Measurements from ENCODE around the gene MICA.
"Not testable (repeated sequence)": the region's sequence is repeated elsewhere in the genome, so short reads cannot be mapped to it uniquely, and the experiment has no call there.

MICA gene

GRCh38 chr6:31453259-31453658, 49.9 kb downstream of the MICA start:
- DNase-seq: no peak

- not testable (repeated sequence) for DNase-seq
These were observed 56.5 kb downstream of the MICA start for GRCh38 chr6:31459864-31460263.

- no peak for DNase-seq
These were observed 57.1 kb downstream of the MICA start for GRCh38 chr6:31460361-31461025.

- no peak for DNase-seq
These were observed 58.9 kb downstream of the MICA start for GRCh38 chr6:31462026-31462963.

- peak in 54 of 56 donors; percentile 4 to 90 (median 59) for DNase-seq
These were observed 59.8 kb downstream of the MICA start for GRCh38 chr6:31462964-31463870.

GRCh38 chr6:31464252-31465184, 61.1 kb downstream of the MICA start:
- DNase-seq: no peak

Measured in nucleus accumbens (tissue), 56 donors.